ENCODE data around the gene HERC5. TPM values are rescaled to one million over a fixed set of nuclear protein-coding genes. Genes with fewer than 3 reads are reported as not detected.

The HERC5 gene
- total RNA-seq, result 2.0 and 2.2 TPM in 2 replicates

GRCh38 chr4:88456670-88457306 is at the start of gene HERC5:
Gene HERC5 (plus strand): TSS chr4:88457119. CDS start chr4:88457270, 151 bp downstream.

GRCh38 chr4:88523325-88524129 is 66.6 kb downstream of the HERC5 start, which contains the start of gene PYURF:
Gene PYURF (minus strand): TSS chr4:88523776. CDS start chr4:88523700, 76 bp downstream.

Other genes with a start within 250 kb of the HERC5 start
- 24.1 and 25.6 TPM in 2 replicates for gene PPM1K, start 172.6 kb upstream of the HERC5 start, total RNA-seq
- gene HERC6, start 78.3 kb upstream of the HERC5 start, total RNA-seq, result 7.9 and 12.2 TPM in 2 replicates
- gene PYURF, start 66.7 kb downstream of the HERC5 start, total RNA-seq, result 40.7 and 53.5 TPM in 2 replicates
- gene HERC3, start 135.4 kb downstream of the HERC5 start, total RNA-seq, result 8.8 and 57.8 TPM in 2 replicates
- 3.3 and 5.2 TPM in 2 replicates for gene NAP1L5, start 240.7 kb downstream of the HERC5 start, total RNA-seq

Measured in placental pericyte (primary cell).